Mammary epithelial cell (primary cell): ENCODE data around the gene HSD17B13.

Experiments
- EZH2 ChIP-seq: IDR thresholded peaks from 2 replicates; pipeline ENCODE4 v1.6.1; 2012; ENCODE audit warnings: low read length, inconsistent platforms, borderline replicate concordance
- TF ChIP-seq, protein P1 (sequence below), 2 donors: IDR thresholded peaks in 1 of 2; conservative IDR thresholded peaks in 1 of 2; 2 replicates each; pipeline ENCODE4 v1.5.1; 2011 to 2012; ENCODE audit warnings: inconsistent platforms in 2 of 2, low read length in 2 of 2, mild to moderate bottlenecking in 2 of 2, control low read depth in 1 of 2, low read depth in 1 of 2; ENCODE audit not compliant: insufficient read depth in 1 of 2; ENCODE audit errors: extremely low read depth in 1 of 2

DNA sequence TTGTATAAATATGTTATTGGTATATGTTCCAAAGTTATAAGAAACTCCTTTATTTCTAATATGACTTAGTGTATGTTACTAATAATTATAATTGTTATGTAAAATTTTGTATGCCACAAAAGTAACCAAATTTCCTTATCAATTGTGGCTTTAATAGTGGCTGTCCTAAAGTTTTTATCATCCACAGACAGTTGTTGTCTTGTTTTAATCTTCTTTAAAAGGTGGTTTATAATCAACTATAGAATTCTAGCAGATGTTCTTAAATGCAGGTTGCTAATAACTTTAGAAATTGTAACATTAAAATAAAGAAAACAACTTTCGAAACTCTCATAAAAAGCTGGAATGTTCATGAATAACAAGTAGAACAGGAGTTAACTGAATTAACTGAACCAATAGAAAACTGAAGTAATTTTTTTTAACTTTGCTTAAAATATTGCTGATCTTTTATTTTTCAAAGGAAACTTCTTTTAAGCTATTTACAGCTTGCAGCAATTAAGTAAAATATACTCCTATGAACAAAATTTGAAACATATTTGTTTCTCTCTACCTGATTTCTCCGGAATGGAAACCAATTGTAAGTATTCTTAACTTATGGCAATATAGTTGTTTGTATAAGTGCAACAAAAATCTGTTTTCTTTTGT is 44.0 kb upstream of the HSD17B13 start:
- TF ChIP-seq, protein P1, sequence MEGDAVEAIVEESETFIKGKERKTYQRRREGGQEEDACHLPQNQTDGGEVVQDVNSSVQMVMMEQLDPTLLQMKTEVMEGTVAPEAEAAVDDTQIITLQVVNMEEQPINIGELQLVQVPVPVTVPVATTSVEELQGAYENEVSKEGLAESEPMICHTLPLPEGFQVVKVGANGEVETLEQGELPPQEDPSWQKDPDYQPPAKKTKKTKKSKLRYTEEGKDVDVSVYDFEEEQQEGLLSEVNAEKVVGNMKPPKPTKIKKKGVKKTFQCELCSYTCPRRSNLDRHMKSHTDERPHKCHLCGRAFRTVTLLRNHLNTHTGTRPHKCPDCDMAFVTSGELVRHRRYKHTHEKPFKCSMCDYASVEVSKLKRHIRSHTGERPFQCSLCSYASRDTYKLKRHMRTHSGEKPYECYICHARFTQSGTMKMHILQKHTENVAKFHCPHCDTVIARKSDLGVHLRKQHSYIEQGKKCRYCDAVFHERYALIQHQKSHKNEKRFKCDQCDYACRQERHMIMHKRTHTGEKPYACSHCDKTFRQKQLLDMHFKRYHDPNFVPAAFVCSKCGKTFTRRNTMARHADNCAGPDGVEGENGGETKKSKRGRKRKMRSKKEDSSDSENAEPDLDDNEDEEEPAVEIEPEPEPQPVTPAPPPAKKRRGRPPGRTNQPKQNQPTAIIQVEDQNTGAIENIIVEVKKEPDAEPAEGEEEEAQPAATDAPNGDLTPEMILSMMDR (conservative IDR thresholded peaks at IDR 0.05 in 1 of 2, IDR thresholded peaks at IDR 0.05 in 1 of 2; ENCODE audit: extremely low read depth in 1 of 2, insufficient read depth in 1 of 2, low read depth in 1 of 2, low read length in 2 of 2): no peak
- no peak for TF ChIP-seq EZH2
